ENCODE data around the gene WFDC8. TPM values are rescaled to one million over a fixed set of nuclear protein-coding genes. Genes with fewer than 3 reads are reported as not detected.

WFDC8 gene
- total RNA-seq: not detected in 2 replicates

DNA sequence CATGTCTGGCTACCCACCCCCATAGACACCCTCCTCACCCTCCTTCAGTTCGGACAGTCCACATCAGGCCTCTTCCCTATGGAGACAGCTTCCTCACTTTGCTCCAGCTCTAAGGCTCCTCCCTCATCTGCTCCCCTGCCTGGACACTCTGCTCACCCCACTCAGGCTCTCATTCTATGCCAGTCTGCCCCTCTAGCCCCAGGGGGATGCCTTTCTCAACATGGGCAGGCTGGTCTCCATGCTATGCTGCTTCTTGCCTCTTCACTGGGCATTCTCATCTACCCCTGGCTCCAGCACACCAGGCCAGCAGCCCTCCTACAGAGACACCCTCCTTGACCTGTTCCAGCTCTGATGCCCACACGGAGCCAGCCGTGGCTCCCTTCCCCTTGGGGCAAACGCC is at the start of gene WFDC8:
WFDC8 (minus strand) TSS at position 101 of the 400 bp plus-strand sequence; CDS start at position 64, 37 bp downstream.

DNA sequence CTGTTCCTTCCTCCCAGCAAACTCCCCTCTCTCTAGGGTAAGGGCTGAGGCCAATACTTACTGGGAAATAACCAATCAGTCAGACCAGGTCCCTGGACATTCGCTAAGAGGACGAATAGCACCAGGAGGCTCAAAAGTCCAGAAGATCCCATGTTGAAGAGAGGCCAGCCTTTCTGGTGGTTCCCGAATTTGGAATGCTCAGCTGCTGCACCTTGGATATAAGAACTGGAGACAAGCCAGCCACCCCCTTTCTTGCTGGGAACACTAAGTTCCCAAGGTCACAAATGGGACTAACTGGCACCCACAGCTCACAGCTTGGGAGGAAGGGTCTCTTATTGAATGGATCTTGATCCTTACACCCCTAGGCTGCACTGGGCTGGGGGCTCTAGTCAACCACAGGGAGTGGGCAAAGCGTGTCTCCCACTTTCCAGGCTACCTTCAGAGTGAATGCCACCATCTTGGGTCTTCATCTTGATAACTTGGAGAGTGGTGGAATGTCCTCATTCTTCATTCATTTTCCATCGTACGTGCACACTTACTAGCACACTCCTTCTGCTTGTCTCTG is 31.8 kb downstream of the WFDC8 start, which contains the start of gene EPPIN:
EPPIN (minus strand) TSS at position 196 of the 565 bp plus-strand sequence; CDS start at position 152, 44 bp downstream.

GRCh38 chr20:45539382-45539781 is 39.7 kb downstream of the WFDC8 start, which contains the start of gene WFDC6:
Gene WFDC6 (minus strand): TSS chr20:45539482. CDS start chr20:45539407, 75 bp downstream.

GRCh38 chr20:45515147-45515913 is 63.8 kb downstream of the WFDC8 start, which contains the start of gene SPINT3:
Gene SPINT3 (minus strand): TSS chr20:45515622. CDS start chr20:45515608, 14 bp downstream.

Small RNA genes within 50 kb of the gene (small RNA-seq; reads per million reads assigned to genes)
- gene AL031663.1: not detected
- gene HSPD1P21: not detected
- gene RNA5SP485: not detected

Other genes with a start within 250 kb of the WFDC8 start
- 206 and 382 TPM in 2 replicates for gene SDC4, start 230.9 kb downstream of the WFDC8 start, total RNA-seq
- gene SYS1, start 216.1 kb downstream of the WFDC8 start, total RNA-seq: 34.9 and 57.5 TPM in 2 replicates
- not detected in 2 replicates for gene TP53TG5, start 201.0 kb downstream of the WFDC8 start, total RNA-seq
- 5.4 and 5.5 TPM in 2 replicates for gene DBNDD2, start 171.0 kb downstream of the WFDC8 start, total RNA-seq
- 55.4 and 59.3 TPM in 2 replicates for gene PIGT, start 163.1 kb downstream of the WFDC8 start, total RNA-seq
- gene WFDC2, start 109.5 kb downstream of the WFDC8 start, total RNA-seq: 12.9 and 31.8 TPM in 2 replicates
- gene SPINT3, start 63.7 kb downstream of the WFDC8 start, total RNA-seq: 0.39 TPM in 1 of 2 replicates, not detected in the other
- gene WFDC6, start 39.8 kb downstream of the WFDC8 start, total RNA-seq: 1.6 TPM in 1 of 2 replicates, not detected in the other
- gene EPPIN, start 31.9 kb downstream of the WFDC8 start, total RNA-seq: 0.11 TPM in 1 of 2 replicates, not detected in the other
- 0.39 TPM in 1 of 2 replicates, not detected in the other for gene WFDC10A, start 50.5 kb upstream of the WFDC8 start, total RNA-seq
- gene WFDC9, start 52.0 kb upstream of the WFDC8 start, total RNA-seq: not detected in 2 replicates
- not detected in 2 replicates for gene WFDC11, start 91.0 kb upstream of the WFDC8 start, total RNA-seq
- gene WFDC13, start 122.8 kb upstream of the WFDC8 start, total RNA-seq: not detected in 2 replicates
- not detected in 2 replicates for gene WFDC10B, start 125.7 kb upstream of the WFDC8 start, total RNA-seq
- gene SPINT4, start 143.1 kb upstream of the WFDC8 start, total RNA-seq: not detected in 2 replicates
- gene WFDC3, start 212.6 kb upstream of the WFDC8 start, total RNA-seq: not detected in 2 replicates
- gene DNTTIP1, start 212.7 kb upstream of the WFDC8 start, total RNA-seq: 11.0 and 11.7 TPM in 2 replicates
- gene UBE2C, start 233.4 kb upstream of the WFDC8 start, total RNA-seq: 3.9 and 16.9 TPM in 2 replicates
- gene TNNC2, start 248.0 kb upstream of the WFDC8 start, total RNA-seq: not detected in 2 replicates